DMS53 treated with DMSO at 0.1 percent for 48 hours (cell line): ENCODE measurements around the gene ZFP91.
A peak's percentile ranks its signal among the peaks of the same experiment; 100 is the strongest.

Experiments
- DNase-seq: peaks from one replicate; lab custom pipeline; 2025; ENCODE audit not compliant: unreplicated experiment; lab: John Stamatoyannopoulos, UW

Gene ZFP91

DNA sequence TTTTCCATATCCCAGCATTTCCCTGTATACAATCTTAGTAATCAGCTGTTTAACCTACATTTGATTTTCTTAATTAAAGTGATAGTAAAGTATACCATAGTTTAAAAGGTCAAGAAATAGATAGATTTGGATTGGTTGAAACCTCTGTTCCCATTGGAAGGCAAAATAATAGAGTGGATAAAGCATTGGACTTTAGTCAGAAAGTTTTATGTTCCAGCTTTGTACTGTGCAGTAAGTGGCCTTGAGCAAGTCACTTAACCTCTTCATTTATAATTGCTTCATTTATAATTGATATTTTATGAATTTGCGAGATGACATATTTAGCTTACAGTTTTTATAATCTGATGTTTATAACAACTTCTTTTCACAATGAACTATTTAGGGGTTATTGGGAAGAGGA, 3.6 kb downstream of the ZFP91 start:
- DNase-seq = no peak

DNA sequence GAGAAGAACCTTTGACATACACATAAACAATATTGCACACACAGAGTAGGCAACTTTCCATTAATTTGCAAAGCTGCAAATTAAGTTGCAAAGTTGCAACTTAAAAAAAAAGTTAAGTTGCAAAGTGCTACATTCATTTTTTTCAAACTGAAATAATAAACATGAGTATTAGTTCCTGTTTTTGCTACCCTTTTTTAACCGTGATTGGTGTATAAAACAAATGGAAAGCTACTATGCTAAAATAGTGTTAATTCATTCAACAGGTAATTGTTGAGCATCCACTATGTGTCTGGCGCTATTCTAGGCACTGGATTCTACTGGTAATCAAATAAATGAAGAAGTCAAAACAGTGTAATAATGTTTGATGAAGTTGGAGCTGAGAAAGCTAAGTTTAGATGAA, 8.1 kb downstream of the ZFP91 start:
- DNase-seq = no peak

GRCh38 chr11:58591659-58592058, 12.8 kb downstream of the ZFP91 start:
- no peak for DNase-seq

GRCh38 chr11:58592760-58593472, 14.1 kb downstream of the ZFP91 start:
- no peak for DNase-seq

DNA sequence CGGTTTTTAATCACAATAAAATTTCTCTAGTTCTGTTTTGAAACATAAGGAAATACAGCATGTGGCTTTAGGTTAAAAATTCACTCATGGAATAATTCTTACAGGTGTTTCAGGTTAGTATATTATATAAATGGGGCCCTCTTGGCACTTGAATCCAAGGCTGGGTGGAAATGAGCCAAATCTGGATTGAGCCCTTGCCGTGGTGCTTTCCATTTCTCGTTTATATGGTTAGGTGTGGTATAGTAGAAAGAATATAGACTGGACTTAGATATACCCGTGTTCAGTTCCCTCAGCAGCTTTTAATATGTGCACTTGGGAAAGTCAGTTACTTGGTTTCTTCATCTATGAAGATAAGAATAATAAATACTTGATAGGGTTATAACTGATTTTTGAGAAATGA, 16.0 kb downstream of the ZFP91 start:
- DNase-seq = no peak

DNA sequence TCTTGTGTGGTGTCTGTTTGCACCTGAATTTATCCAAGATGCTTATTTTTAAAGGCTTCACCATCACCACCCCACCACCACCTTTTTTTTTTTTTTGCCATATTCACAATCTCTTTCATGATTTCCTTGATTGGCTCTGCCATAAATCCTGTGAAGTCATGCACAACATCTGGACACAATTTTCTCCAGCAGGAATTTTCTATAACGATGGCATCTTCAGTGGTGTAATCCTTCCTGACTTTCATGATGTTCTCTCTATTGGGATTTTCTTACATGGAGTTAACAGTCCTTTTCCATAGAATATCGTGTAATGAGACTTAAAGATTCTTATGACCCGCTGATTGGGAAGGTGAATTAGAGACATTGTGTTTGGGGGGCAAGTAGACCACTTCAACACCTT, 17.8 kb downstream of the ZFP91 start:
- DNase-seq = no peak

DNA sequence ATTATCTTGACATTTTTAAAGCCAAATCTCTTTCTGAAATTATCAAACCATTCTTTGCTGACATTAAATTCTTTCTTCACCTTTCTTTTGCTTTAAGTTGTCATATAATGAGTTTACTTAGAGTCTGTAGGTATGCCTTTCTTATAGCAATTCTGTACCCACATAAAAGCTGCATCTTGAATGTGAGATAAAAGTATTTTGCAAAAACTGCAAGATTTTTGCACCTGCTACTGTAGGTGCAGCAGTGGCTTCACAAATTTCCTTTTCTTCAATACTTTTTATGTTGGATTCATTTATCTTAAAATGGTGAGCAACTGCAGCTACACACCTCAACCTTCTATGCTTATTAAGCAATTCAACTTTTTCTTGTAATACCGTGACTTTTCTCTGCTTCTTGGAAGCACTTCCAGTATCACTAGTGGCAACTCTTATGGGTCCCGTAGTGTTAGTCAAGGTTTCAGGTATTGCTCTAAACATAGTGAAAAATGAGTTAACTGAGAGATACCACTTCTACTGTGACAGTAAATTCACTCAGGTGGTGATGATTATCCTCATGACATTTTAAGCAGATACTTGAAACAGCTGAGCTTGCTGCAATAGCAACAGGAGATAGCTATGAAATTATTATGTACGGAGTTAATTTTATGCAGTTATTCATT, 18.8 kb downstream of the ZFP91 start:
- DNase-seq = no peak

DNA sequence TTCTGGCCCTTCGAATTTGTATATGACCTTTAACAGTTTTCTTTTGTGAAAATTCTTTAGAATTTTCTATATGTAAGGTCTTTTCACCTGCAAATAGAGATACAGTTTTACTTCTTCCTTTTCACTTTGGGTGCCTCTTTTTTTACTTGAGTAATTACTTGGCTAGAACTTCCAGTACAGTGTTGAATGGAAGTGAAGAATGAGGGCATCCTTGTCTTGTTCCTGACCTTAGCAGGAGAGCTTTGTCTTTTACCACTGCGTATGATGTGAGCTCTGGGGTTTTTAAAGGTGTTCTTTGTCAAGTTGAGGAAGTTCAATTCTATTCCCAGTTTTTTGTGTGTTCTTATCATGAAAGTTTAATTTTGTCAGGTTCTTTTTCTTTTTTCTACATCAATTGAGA, 21.6 kb downstream of the ZFP91 start:
- no peak for DNase-seq

- DNase-seq = no peak
Measured at GRCh38 chr11:58606930-58607714, 28.3 kb downstream of the ZFP91 start.

DNA sequence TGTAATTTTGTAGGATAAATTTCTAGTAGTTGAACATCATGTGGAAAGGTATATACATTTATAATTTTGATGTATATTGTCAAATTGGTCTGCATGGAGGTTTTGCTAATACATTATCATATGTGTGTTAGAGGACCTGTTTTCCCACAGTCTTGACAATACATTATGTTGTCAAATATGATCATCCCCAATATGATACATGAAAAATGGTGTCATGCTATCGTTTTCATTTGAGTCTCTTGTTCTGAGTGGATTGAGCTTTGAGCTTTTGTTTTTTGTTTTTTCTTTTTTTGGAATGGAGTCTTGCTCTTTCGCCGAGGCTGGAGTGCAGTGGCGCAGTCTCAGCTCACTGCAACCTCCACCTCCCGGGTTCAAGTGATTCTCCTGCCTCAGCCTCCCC, 29.5 kb downstream of the ZFP91 start:
- DNase-seq = no peak

DNA sequence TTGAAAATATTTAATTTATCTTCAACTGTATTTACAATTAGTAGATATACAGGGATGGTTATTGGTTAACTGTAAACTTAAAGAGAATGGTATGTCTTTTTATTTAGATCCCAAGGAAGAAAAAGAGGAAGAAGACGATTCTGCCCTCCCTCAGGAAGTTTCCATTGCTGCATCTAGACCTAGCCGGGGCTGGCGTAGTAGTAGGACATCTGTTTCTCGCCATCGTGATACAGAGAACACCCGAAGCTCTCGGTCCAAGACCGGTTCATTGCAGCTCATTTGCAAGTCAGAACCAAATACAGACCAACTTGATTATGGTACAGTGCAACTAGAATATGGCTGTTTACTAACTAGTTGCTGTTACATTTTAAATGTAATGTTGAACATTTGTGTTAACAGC, 30.9 kb downstream of the ZFP91 start:
- DNase-seq = no peak

DNA sequence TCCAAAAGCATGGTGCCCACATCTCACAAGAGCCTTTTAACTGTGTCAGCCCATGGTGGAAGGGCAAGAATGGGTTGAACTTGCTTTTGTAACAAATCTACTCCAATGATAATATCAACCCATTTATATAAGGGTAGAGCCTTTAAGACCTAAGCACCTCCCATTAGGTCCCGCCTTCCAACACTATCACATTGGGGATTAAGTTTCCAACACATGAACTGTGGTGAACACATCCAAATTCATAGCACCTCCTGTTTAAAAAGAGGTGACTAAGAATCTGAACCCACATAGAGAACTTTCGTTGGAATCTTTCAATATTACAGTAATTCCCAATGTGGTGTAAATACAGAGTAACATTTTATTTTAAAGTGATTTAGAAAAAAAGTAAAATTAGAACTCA, 34.4 kb downstream of the ZFP91 start:
- DNase-seq = no peak

- no peak for DNase-seq
Measured at GRCh38 chr11:58615559-58615958, 36.7 kb downstream of the ZFP91 start.

DNA sequence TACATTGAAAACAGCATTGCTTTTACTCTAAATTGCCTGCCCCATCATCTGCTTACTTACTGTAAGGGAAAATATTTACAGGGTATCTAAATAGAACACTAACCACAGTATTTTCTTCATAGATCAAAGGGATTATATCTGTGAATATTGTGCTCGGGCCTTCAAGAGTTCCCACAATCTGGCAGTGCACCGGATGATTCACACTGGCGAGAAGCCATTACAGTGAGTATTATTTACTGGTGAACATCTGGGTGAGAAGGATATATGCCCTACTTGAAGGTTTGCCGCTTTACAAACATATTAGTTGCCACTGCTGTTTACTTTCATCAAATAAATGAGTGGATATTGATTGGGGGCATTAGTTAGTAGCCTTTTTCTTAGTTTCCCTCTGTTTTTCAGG, 37.7 kb downstream of the ZFP91 start:
- peak; percentile 14 for DNase-seq

GRCh38 chr11:58617976-58618557, 39.2 kb downstream of the ZFP91 start:
- DNase-seq = no peak

- DNase-seq = no peak
Measured at GRCh38 chr11:58621586-58622262, 42.9 kb downstream of the ZFP91 start.

GRCh38 chr11:58622344-58622743, 43.5 kb downstream of the ZFP91 start, which contains the start of gene CNTF:
CNTF (plus strand) TSS chr11:58622665; CDS start chr11:58622753, 88 bp downstream.
- no peak for DNase-seq

DNA sequence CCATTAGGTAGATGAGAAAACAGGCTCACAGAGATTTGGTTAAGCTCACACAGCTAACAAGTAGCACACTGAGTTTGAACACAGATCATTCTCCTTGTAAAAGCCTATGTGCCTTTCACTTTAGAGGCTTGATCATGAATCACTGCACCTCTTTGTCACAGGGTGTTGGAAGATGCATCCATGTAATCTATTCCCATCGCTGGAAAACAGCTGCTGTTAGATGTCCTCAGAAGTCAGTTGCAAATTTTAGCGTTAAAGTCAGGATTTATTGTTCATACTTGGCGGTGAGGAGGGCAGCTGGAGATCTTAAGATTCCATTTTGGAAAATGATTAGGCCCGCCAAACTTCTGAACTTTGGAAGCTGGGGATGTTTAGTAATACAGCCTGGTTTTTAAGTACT, 46.2 kb downstream of the ZFP91 start:
- no peak for DNase-seq

DNA sequence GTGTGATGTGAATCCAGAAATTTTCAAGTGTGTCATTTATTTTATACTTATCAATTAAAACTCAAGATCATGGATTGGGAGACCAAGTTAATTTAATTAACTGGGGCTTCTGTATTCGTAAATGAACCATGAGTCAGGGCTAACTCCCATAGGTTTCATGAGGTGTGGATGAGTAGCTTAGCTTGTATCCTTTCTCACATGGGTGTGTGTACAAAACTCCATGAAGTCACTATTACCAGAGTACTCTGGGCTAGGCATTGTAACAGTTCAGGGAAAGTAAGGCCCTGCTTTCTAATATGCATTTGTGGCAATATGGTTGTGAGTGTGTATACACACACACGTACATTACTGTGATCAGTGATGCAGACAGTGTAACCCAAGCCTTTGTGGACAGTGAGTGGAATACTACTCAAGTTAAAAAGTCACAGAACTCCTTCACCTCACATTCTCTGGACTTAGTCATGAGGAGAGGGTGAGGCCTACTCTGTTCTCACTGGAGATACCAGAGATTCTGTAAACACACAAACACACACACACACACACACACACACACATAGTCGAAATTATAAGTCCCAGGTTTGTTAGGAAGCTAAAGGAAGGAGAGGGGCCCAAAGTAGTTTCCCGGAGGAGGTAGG, 47.1 kb downstream of the ZFP91 start:
- DNase-seq = no peak

DNA sequence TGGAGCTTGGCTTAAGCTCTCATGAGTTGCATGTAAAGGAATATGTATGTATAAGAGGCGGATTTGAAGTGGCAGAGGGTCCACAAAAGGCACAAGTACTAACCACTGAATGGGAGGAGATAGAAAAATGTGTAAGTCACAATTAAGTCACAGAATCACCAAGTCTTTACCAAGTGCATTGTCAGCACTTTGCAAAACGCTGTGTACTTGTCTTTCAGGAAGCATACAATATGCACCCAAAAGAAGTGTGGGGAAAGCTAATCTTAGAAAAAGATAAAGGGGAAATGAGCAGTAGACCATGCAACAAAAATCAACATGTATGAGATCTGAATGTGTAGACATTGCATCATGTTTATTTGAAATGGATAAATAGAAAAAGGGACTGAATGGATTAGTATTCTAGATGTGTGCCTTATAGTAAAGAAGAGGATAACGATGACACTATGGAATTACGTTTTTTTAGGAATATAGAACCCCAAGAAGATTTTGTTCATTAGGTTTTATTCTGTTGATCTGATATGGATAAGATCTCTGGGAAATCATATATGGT, 48.1 kb downstream of the ZFP91 start:
- DNase-seq = no peak
